Left renal pelvis (tissue), 4 donors: ENCODE data around the gene NRK. TPM values are rescaled to one million over a fixed set of nuclear protein-coding genes. Genes with fewer than 3 reads are reported as not detected.

Experiments
- polyA plus RNA-seq, 4 donors: library from polyadenylated mRNA; unstranded; fragments of 120-200 nt; gene quantifications; one replicate each; pipeline ENCODE4 v1.2.1, GENCODE V29; 2013; ENCODE audit not compliant: insufficient read length in 4 of 4

The NRK gene
- polyA plus RNA-seq, 4 donors: 13.6 to 68.5 (median 22.3) TPM

Other genes with a start within 250 kb of the NRK start
- gene SERPINA7, start 216.2 kb downstream of the NRK start, polyA plus RNA-seq: under 1 TPM; 0.18 to 0.89 (median 0.21) TPM